ENCODE measurements around the gene TSPAN4. TPM values are rescaled to one million over a fixed set of nuclear protein-coding genes. Genes with fewer than 3 reads are reported as not detected.

TSPAN4 gene
- total RNA-seq, 1 experiment from 2014 or later, result 43.6 TPM

DNA sequence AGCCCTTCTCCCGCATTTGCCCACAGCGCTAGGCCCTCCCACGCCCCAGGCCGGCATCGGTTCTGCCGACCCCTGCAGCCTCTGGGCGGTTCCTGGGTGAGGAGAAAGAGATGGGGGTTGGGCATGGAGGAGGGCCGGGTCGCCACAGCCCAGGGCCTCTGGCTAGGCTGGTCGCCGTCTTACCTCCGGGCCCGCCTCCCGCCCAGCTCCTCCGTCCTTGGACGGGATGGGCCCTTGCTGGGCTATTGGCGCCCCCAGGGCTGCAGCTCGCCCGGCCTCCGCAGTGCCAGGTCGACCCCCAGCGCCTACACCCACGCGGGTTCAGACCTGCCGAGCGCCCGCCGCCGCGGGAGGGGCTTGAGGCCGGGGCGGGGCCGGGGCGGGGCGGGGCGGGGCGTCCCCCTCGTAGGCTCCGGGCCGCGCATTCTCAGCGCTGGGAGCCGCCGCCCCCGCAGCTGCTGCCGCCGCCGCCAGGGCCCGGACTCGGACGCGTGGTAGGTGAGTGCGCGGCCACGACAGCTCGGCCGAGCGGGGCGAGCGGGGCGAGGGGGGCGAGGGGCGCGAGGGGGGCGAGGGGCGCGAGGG, 10.0 kb upstream of the TSPAN4 start, which contains the start of gene CD151:
Gene CD151, plus strand, starts transcription at position 424 of the 585 bp plus-strand sequence. CDS start 3,118 bp downstream, outside the sequence.
- peaks cover 12% of the 10 kb centered on the region for H3K79me2 ChIP-seq (ENCODE audit: low read depth)
- no peaks in the 10 kb centered on the region for H3K9me3 ChIP-seq (ENCODE audit: insufficient read depth, low read depth)
- no peaks in the 10 kb centered on the region for H3K9me2 ChIP-seq (ENCODE audit: insufficient read depth)
- CTCF ChIA-PET, result interaction anchor here (0.5 kb wide), 1 partner anchor 13 kb away, joined by 4 read pairs; no protein-coding TSS in a partner anchor
- no peaks in the 10 kb centered on the region for H4K20me1 ChIP-seq (ENCODE audit: insufficient read depth)
- H3F3A ChIP-seq (ENCODE audit: insufficient read depth, low read depth), result peaks cover 17% of the 10 kb centered on the region; the same call in 1 of the 2 replicates
- intact Hi-C loops (cut with micrococcal nuclease; ENCODE audit: unreplicated experiment), result no loop called here
- no peak for TF ChIP-seq EZH2 (IDR thresholded peaks at IDR 0.05; ENCODE audit: low read depth)
- TF ChIP-seq, protein P1, sequence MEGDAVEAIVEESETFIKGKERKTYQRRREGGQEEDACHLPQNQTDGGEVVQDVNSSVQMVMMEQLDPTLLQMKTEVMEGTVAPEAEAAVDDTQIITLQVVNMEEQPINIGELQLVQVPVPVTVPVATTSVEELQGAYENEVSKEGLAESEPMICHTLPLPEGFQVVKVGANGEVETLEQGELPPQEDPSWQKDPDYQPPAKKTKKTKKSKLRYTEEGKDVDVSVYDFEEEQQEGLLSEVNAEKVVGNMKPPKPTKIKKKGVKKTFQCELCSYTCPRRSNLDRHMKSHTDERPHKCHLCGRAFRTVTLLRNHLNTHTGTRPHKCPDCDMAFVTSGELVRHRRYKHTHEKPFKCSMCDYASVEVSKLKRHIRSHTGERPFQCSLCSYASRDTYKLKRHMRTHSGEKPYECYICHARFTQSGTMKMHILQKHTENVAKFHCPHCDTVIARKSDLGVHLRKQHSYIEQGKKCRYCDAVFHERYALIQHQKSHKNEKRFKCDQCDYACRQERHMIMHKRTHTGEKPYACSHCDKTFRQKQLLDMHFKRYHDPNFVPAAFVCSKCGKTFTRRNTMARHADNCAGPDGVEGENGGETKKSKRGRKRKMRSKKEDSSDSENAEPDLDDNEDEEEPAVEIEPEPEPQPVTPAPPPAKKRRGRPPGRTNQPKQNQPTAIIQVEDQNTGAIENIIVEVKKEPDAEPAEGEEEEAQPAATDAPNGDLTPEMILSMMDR (conservative IDR thresholded peaks at IDR 0.05), result no peak
- H3K4me3 ChIP-seq, result peak within 1 kb of the TSS; percentile 67
- H3K4me1 ChIP-seq (replicated peaks; ENCODE audit: insufficient read depth), result peaks cover 24% of the 10 kb centered on the region
- H3K4me2 ChIP-seq, result peak within 1 kb of the TSS; percentile 96
- H3K27ac ChIP-seq, result peak within 1 kb of the TSS; percentile 78
- POLR2A ChIA-PET (ENCODE audit: unreplicated experiment), result interaction anchor here (0.5 to 0.6 kb wide), 2 partner anchors 13 to 23 kb away, joined by 3 to 5 read pairs; no protein-coding TSS in a partner anchor
- BruUV-seq (replicated peaks), result no TSS peak
- H2AFZ ChIP-seq, result no peak within 1 kb of the TSS
- no peaks in the 10 kb centered on the region for H3K36me3 ChIP-seq (ENCODE audit: low read depth)
- DNase-seq, result peak; percentile 34 to 60
- H3K27me3 ChIP-seq (ENCODE audit: insufficient read depth, low read depth), result no peaks in the 10 kb centered on the region

DNA sequence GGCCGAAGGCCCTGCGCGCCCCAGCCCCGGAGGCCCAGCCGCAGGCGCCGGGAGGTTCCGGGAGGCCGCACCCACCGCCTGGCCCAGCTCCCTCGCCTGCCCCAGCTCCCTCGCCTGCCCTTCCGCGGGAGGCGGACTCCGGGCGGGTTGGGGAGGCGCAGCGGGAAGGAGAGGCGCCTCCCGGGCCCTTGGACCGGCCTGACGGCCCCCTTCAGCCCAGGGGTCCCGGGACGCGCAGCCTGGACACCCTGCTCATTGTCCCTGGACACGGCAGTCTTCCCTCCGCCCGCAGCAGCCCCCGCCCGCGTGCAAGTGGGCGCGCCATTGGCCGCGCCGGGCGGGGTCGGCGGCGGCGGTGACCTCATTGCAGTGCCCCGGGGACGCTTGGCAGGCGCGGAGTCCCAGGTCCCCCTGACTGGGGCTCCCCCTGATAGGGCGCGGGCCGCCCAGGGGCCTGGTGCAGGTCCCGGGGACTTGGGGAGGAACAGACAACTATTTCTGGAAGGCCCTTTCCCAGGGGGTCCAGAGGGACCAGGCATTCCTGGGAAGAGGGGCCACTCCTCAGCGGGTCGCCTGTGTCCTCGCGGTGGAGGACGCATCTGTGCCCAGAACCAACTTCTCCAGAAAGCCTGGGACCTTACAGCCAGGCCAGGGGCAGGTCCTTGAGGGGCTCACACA, 9.4 kb upstream of the TSPAN4 start:
- H3K27ac ChIP-seq, result peak overlapping the region; percentile 78
- peak overlapping the region; percentile 67 for H3K4me3 ChIP-seq
- H3K79me2 ChIP-seq (ENCODE audit: low read depth), result peaks cover 12% of the 10 kb centered on the region
- H4K20me1 ChIP-seq (ENCODE audit: insufficient read depth), result no peaks in the 10 kb centered on the region
- no peaks in the 10 kb centered on the region for H3K36me3 ChIP-seq (ENCODE audit: low read depth)
- intact Hi-C loops (cut with micrococcal nuclease; ENCODE audit: unreplicated experiment), result no loop called here
- BruUV-seq (replicated peaks), result no TSS peak
- CTCF ChIA-PET, result no interaction called here
- TF ChIP-seq EZH2 (IDR thresholded peaks at IDR 0.05; ENCODE audit: low read depth), result no peak
- TF ChIP-seq, protein P1 (conservative IDR thresholded peaks at IDR 0.05), result no peak
- peaks cover 18% of the 10 kb centered on the region for H3K4me1 ChIP-seq (replicated peaks; ENCODE audit: insufficient read depth)
- H2AFZ ChIP-seq, result no peak overlapping the region
- peak overlapping the region; percentile 87 for H3K4me2 ChIP-seq
- peak; percentile 35 to 57 for DNase-seq
- H3F3A ChIP-seq (ENCODE audit: insufficient read depth, low read depth), result peaks cover 17% of the 10 kb centered on the region; the same call in 1 of the 2 replicates
- no peaks in the 10 kb centered on the region for H3K9me3 ChIP-seq (ENCODE audit: insufficient read depth, low read depth)
- no peaks in the 10 kb centered on the region for H3K9me2 ChIP-seq (ENCODE audit: insufficient read depth)
- H3K27me3 ChIP-seq (ENCODE audit: insufficient read depth, low read depth), result no peaks in the 10 kb centered on the region
- POLR2A ChIA-PET (ENCODE audit: unreplicated experiment), result no interaction called here

DNA sequence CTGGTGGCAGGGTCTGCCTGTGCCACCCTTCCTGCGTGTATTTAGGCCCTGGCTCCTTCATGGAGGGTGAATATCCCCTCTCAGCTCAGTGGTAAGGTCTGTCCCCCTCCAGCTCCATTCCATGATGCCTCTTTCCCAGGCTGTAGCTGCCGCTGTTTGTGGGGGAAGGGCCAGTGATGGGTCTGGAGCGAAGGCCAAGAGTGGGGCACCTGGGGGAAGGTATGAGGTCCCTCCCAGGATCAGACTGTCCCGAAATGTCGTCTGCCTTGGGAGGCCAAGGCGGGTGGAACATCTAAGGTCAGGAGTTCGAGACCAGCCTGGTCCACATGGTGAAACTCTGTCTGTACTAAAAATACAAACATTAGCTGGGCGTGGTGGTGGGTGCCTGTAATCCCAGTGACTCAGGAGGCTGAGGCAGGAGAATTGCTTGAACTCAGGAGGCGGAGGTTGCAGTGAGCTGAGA, 8.8 kb upstream of the TSPAN4 start:
- DNase-seq, result peak in 1 of 2 experiments; percentile 37
- Histone ChIP-seq H3F3A (ENCODE audit: insufficient read depth, low read depth) (peaks cover 22% of the 10 kb centered on the region; the same call in 1 of the 2 replicates), H3K4me3 (peak overlapping the region; percentile 67; the same call in 1 of the 2 replicates), H3K9me2 (ENCODE audit: insufficient read depth) (no peaks in the 10 kb centered on the region), H3K4me2 (peak overlapping the region; percentile 87), H3K27me3 (ENCODE audit: insufficient read depth, low read depth) (no peaks in the 10 kb centered on the region), H2AFZ (no peak overlapping the region), H4K20me1 (ENCODE audit: insufficient read depth) (no peaks in the 10 kb centered on the region), H3K79me2 (ENCODE audit: low read depth) (peaks cover 12% of the 10 kb centered on the region), H3K9me3 (ENCODE audit: insufficient read depth, low read depth) (no peaks in the 10 kb centered on the region), H3K36me3 (ENCODE audit: low read depth) (no peaks in the 10 kb centered on the region), H3K4me1 (replicated peaks; ENCODE audit: insufficient read depth) (peaks cover 15% of the 10 kb centered on the region), H3K27ac (peak overlapping the region; percentile 78)
- intact Hi-C loops (cut with micrococcal nuclease; ENCODE audit: unreplicated experiment), result loop anchor here (2.0 kb wide), 1 partner anchor 15 kb away; the partner anchor contains the start of gene PNPLA2
- BruUV-seq (replicated peaks), result no TSS peak
- TF ChIP-seq EZH2 (IDR thresholded peaks at IDR 0.05; ENCODE audit: low read depth), result no peak
- TF ChIP-seq, protein P1 (conservative IDR thresholded peaks at IDR 0.05), result no peak
- POLR2A ChIA-PET (ENCODE audit: unreplicated experiment), result interaction anchor here (0.6 to 0.7 kb wide), 2 partner anchors 272 to 274 kb away, joined by 4 to 7 read pairs; no protein-coding TSS in a partner anchor
- CTCF ChIA-PET, result no interaction called here

Measured in PC-9 (cell line).